Activated CD4-positive, alpha-beta T cell treated with anti-CD3 and anti-CD28 coated beads, Interleukin-2, amount 50 U/mL, for 4 hours (primary cell): ENCODE measurements around the gene ID2.

Experiments used
- DNase-seq, 2 experiments: peaks; one replicate each; pipeline ENCODE4 v3.0.0-alpha.2; 2020

ID2 gene

GRCh38 chr2:8681786-8682692 is at the start of gene ID2:
ID2 (plus strand) TSS chr2:8682056; CDS start chr2:8682166, 110 bp downstream.
- DNase-seq, result peak; percentile 97 to 98

- no peak for DNase-seq
Observed at GRCh38 chr2:8632755-8633154, 49.1 kb upstream of the ID2 start.

- DNase-seq, result no peak
Observed at GRCh38 chr2:8633186-8633734, 48.6 kb upstream of the ID2 start.

GRCh38 chr2:8633735-8634313 is 48.0 kb upstream of the ID2 start:
- no peak for DNase-seq

GRCh38 chr2:8634466-8635172 is 47.2 kb upstream of the ID2 start:
- DNase-seq, result no peak

GRCh38 chr2:8636041-8636491 is 45.8 kb upstream of the ID2 start:
- no peak for DNase-seq

GRCh38 chr2:8636721-8637636 is 44.9 kb upstream of the ID2 start:
- no peak for DNase-seq

GRCh38 chr2:8638327-8638726 is 43.5 kb upstream of the ID2 start:
- no peak for DNase-seq

- no peak for DNase-seq
Observed at GRCh38 chr2:8639122-8639635, 42.7 kb upstream of the ID2 start.

GRCh38 chr2:8640498-8640897 is 41.4 kb upstream of the ID2 start:
- DNase-seq, result no peak

- no peak for DNase-seq
Observed at GRCh38 chr2:8641301-8641965, 40.4 kb upstream of the ID2 start.

- DNase-seq, result no peak
Observed at GRCh38 chr2:8642366-8643068, 39.3 kb upstream of the ID2 start.

- DNase-seq, result no peak
Observed at GRCh38 chr2:8643250-8643995, 38.4 kb upstream of the ID2 start.

GRCh38 chr2:8643996-8644356 is 37.9 kb upstream of the ID2 start:
- no peak for DNase-seq

GRCh38 chr2:8644605-8645175 is 37.2 kb upstream of the ID2 start:
- DNase-seq, result no peak

- DNase-seq, result no peak
Observed at GRCh38 chr2:8645176-8645831, 36.6 kb upstream of the ID2 start.

- no peak for DNase-seq
Observed at GRCh38 chr2:8646731-8647461, 35.0 kb upstream of the ID2 start.

- DNase-seq, result no peak
Observed at GRCh38 chr2:8647462-8647857, 34.4 kb upstream of the ID2 start.
